HepG2 (cell line): ENCODE measurements around the gene SPSB1. TPM values are rescaled to one million over a fixed set of nuclear protein-coding genes. Genes with fewer than 3 reads are reported as not detected.

Source experiments
- ATAC-seq: fragments of 200-7000 bp; cut with Tn5 transposase; 3 replicates; pipeline ENCODE4 v1.9.1; 2020; ENCODE audit warnings: mild to moderate bottlenecking, moderate library complexity
- BruUV-seq: library from RNA; stranded (reverse); fragments of 400-500 nt; replicated peaks from 2 replicates; lab custom pipeline; 2021; lab: Mats Ljungman, UMichigan
- CTCF ChIA-PET: fragments of 300-600 bp; formaldehyde crosslinking; extraction: SDS; loops from one replicate; lab custom pipeline; 2021; ENCODE audit warnings: low total read pairs, inconsistent platforms, low intra/inter-chr PET ratio; lab: Yijun Ruan, JAX
- POLR2A ChIA-PET: fragments of 350-600 bp; sonication (Branson Sonifier 250); formaldehyde crosslinking; loops from one replicate; lab custom pipeline; 2020; ENCODE audit warnings: antibody characterized with exemption, inconsistent platforms; lab: Yijun Ruan, JAX
- DNase-seq: peaks from one replicate; pipeline ENCODE4 v3.0.0-alpha.2; 2015; ENCODE audit warnings: low spot score
- FAIRE-seq: peaks from 3 replicates; lab custom pipeline; 2011; peaks lifted over from hg19 to GRCh38; lab: Jason Lieb, UNC
- H2AFZ ChIP-seq: one replicate; pipeline ENCODE4 v1.6.1; 2011; ENCODE audit warnings: low read length, inconsistent platforms
- H3K27ac ChIP-seq: fragments of 300-600 bp; 3 replicates; pipeline ENCODE4 v1.8.0; 2011; ENCODE audit warnings: mixed run types, mild to moderate bottlenecking, mixed read lengths, low read length, inconsistent platforms; ENCODE audit not compliant: insufficient read depth; ENCODE audit errors: extremely low read length
- H3K27me3 ChIP-seq, 2 experiments: fragments of 200-600 bp in 1 of 2; 2 replicates in 1 of 2; 3 replicates in 1 of 2; pipeline versions ENCODE4 v1.6.0 to v1.8.0; 2011; ENCODE audit warnings: low read length in 2 of 2, mild to moderate bottlenecking in 2 of 2, moderate library complexity in 2 of 2, inconsistent platforms in 1 of 2; ENCODE audit not compliant: insufficient read depth in 2 of 2, control insufficient read depth in 1 of 2
- H3K36me3 ChIP-seq, 2 experiments: fragments of 200-600 bp in 1 of 2; replicated peaks in 1 of 2; 2 replicates in 1 of 2; 3 replicates in 1 of 2; pipeline versions ENCODE4 v1.5.1 to v1.8.0; 2011; ENCODE audit warnings: low read length in 2 of 2, inconsistent platforms in 1 of 2; ENCODE audit not compliant: insufficient read depth in 2 of 2, control insufficient read depth in 1 of 2
- H3K4me1 ChIP-seq: 2 replicates; pipeline ENCODE4 v1.5.1; 2012; ENCODE audit warnings: low read length, inconsistent platforms; ENCODE audit not compliant: insufficient read depth
- H3K4me2 ChIP-seq: 2 replicates; pipeline ENCODE4 v1.6.0; 2011; ENCODE audit warnings: low read depth, low read length, inconsistent platforms
- H3K4me3 ChIP-seq, 3 experiments: fragments of 200-600 bp in 1 of 3; sonication (generic), shearing (Covaris generic) in 1 of 3; replicated peaks in 1 of 3; 2 replicates each; pipeline ENCODE4 v1.5.1; 2011 to 2016; ENCODE audit warnings: low read length in 3 of 3, inconsistent platforms in 2 of 3, low read depth in 2 of 3, mild to moderate bottlenecking in 2 of 3, control low read depth in 1 of 3, mixed read lengths in 1 of 3; ENCODE audit not compliant: insufficient read depth in 1 of 3
- H3K79me2 ChIP-seq: one replicate; pipeline ENCODE4 v1.6.1; 2011; ENCODE audit warnings: low read length, inconsistent platforms; ENCODE audit not compliant: insufficient read depth
- H3K9ac ChIP-seq: 2 replicates; pipeline ENCODE4 v1.6.0; 2011; ENCODE audit warnings: mild to moderate bottlenecking, low read depth, low read length, inconsistent platforms; ENCODE audit not compliant: insufficient read depth
- H3K9me3 ChIP-seq: 2 replicates; pipeline ENCODE4 v1.5.1; 2012; ENCODE audit warnings: mild to moderate bottlenecking, low read length
- H4K20me1 ChIP-seq: 2 replicates; pipeline ENCODE4 v1.6.0; 2011; ENCODE audit warnings: inconsistent platforms, mild to moderate bottlenecking, low read length, moderate library complexity; ENCODE audit not compliant: insufficient read depth
- CBX2 ChIP-seq, 2 experiments: fragments of 200-600 bp in 1 of 2; sonication (generic); formaldehyde crosslinking in 1 of 2; IDR thresholded peaks; 2 replicates each; pipeline versions ENCODE4 v1.7.0 to v1.8.1; 2018 to 2022; ENCODE audit warnings: low read depth in 2 of 2, low read length in 1 of 2, mild to moderate bottlenecking in 1 of 2, missing genetic modification reagents in 1 of 2
- HBP1 ChIP-seq: IDR thresholded peaks from 2 replicates; pipeline ENCODE4 v1.6.1; 2016; ENCODE audit warnings: low read depth, control low read depth
- HOXA7 ChIP-seq: sonication (generic); formaldehyde crosslinking; IDR thresholded peaks from 2 replicates; pipeline ENCODE4 v1.8.1; 2022; ENCODE audit warnings: mild to moderate bottlenecking, missing genetic modification reagents, moderate library complexity
- KDM3A ChIP-seq: IDR thresholded peaks from 2 replicates; pipeline ENCODE4 v1.6.1; 2018; ENCODE audit warnings: low read depth, missing compliant biosample characterization
- MAX ChIP-seq: IDR thresholded peaks from 2 replicates; pipeline ENCODE4 v1.6.1; 2012; ENCODE audit warnings: inconsistent platforms
- POLR2A ChIP-seq, 2 experiments: IDR thresholded peaks; 2 replicates each; pipeline ENCODE4 v1.6.1; 2011; ENCODE audit warnings: low read depth in 2 of 2, low read length in 2 of 2, mild to moderate bottlenecking in 1 of 2, moderate library complexity in 1 of 2; ENCODE audit not compliant: insufficient read depth in 1 of 2
- PRMT3 ChIP-seq: sonication (generic); formaldehyde crosslinking; IDR thresholded peaks from 2 replicates; pipeline ENCODE4 v1.8.1; 2022; ENCODE audit warnings: low read depth, mild to moderate bottlenecking, moderate library complexity, missing genetic modification reagents, borderline replicate concordance
- SMYD3 ChIP-seq: sonication (generic); formaldehyde crosslinking; IDR thresholded peaks from 2 replicates; pipeline ENCODE4 v1.8.1; 2023; ENCODE audit warnings: mild to moderate bottlenecking, missing genetic modification reagents
- TARDBP ChIP-seq: sonication (generic); formaldehyde crosslinking; IDR thresholded peaks from 2 replicates; pipeline ENCODE4 v1.8.0; 2022; ENCODE audit warnings: mild to moderate bottlenecking, missing genetic modification reagents
- ZBTB3 ChIP-seq: sonication (generic); formaldehyde crosslinking; IDR thresholded peaks from 2 replicates; pipeline ENCODE4 v1.4.0; 2020; ENCODE audit warnings: low read depth, mild to moderate bottlenecking, moderate library complexity, missing genetic modification reagents, borderline replicate concordance
- ZNF609 ChIP-seq: sonication (generic); formaldehyde crosslinking; IDR thresholded peaks from 2 replicates; pipeline ENCODE4 v1.4.0; 2020; ENCODE audit warnings: mild to moderate bottlenecking, missing genetic modification reagents, borderline replicate concordance
- ZNF670 ChIP-seq: sonication (generic); formaldehyde crosslinking; IDR thresholded peaks from 2 replicates; pipeline ENCODE4 v1.8.0; 2022; ENCODE audit warnings: mild to moderate bottlenecking, missing genetic modification reagents, borderline replicate concordance
- ZNF674 ChIP-seq: sonication (generic); formaldehyde crosslinking; IDR thresholded peaks from 2 replicates; pipeline ENCODE4 v1.5.0; 2020; ENCODE audit warnings: low read depth, mild to moderate bottlenecking, missing genetic modification reagents
- WGBS: methylation state at CpG from one replicate; pipeline ENCODE4 v1.1.6; 2017; ENCODE audit warnings: low lambda C conversion rate; 5-methylcytosine and 5-hydroxymethylcytosine counted together
- in situ Hi-C: cut with HindIII; loops from 2 replicates; pipeline ENCODE4 v1.10.0; 2017; ENCODE audit warnings: low pct_unique_long_range_greater_than_20kb; ENCODE audit not compliant: extremely low pct_ligation_motif_present
- intact Hi-C: fragments of 100-400 bp; cut with micrococcal nuclease; formaldehyde crosslinking; loops from one replicate; pipeline ENCODE4 v1.10.0; 2022; ENCODE audit not compliant: unreplicated experiment
- polyA plus RNA-seq, 8 experiments: library from polyadenylated mRNA; depleted of rRNA in 3 of 8; stranded (reverse) in 7 of 8; unstranded in 1 of 8; fragments of >200 nt; fragmentation: Illumina TruSeq in 4 of 8; extraction: Trizol in 4 of 8; gene quantifications; 2 replicates each; pipeline versions ENCODE4 v1.2.1 to v1.2.3, GENCODE V29; 2011 to 2016; ENCODE audit warnings: low read depth in 4 of 8, missing spikeins in 1 of 8, mixed read lengths in 1 of 8; ENCODE audit not compliant: insufficient read depth in 1 of 8
- total RNA-seq, 5 experiments: library from RNA; depleted of rRNA; stranded (reverse); fragments of >200 nt; fragmentation: Illumina TruSeq; extraction: Trizol; gene quantifications; 2 replicates each; pipeline ENCODE4 v1.2.3, GENCODE V29; 2016; ENCODE audit warnings: low read depth in 1 of 5
- TF ChIP-seq, protein P1 (sequence below): sonication (generic); formaldehyde crosslinking; IDR thresholded peaks from 2 replicates; pipeline ENCODE4 v1.4.0; 2020; ENCODE audit warnings: missing genetic modification reagents, borderline replicate concordance

SPSB1 gene
- total and polyA plus RNA-seq, 2 of the 13 experiments (the other 11 are each of a cell fraction or from before 2014, with no cell fraction given) = 5.0 to 8.0 TPM

GRCh38 chr1:9275161-9275560 lies 17.5 kb upstream of the SPSB1 start:
- Histone ChIP-seq H3K36me3 (no peaks in the 10 kb centered on the region), H2AFZ (no peak overlapping the region), H3K9ac (no peak overlapping the region), H4K20me1 (no peaks in the 10 kb centered on the region), H3K27ac (no peak overlapping the region), H3K27me3 (no peaks in the 10 kb centered on the region), H3K4me3 (no peak overlapping the region; a peak in 1 of 6 replicates), H3K79me2 (no peaks in the 10 kb centered on the region), H3K4me1 (peaks cover 30% of the 10 kb centered on the region)
- 88% methylated on average over 10 of the region's 10 CpGs for WGBS
- no peak for DNase-seq
- POLR2A ChIA-PET = no interaction called here
- in situ Hi-C loops = no loop called here
- no TSS peak for BruUV-seq
- CTCF ChIA-PET = no interaction called here
- intact Hi-C loops = no loop called here
- no peak for ATAC-seq
- TF ChIP-seq, protein P1, sequence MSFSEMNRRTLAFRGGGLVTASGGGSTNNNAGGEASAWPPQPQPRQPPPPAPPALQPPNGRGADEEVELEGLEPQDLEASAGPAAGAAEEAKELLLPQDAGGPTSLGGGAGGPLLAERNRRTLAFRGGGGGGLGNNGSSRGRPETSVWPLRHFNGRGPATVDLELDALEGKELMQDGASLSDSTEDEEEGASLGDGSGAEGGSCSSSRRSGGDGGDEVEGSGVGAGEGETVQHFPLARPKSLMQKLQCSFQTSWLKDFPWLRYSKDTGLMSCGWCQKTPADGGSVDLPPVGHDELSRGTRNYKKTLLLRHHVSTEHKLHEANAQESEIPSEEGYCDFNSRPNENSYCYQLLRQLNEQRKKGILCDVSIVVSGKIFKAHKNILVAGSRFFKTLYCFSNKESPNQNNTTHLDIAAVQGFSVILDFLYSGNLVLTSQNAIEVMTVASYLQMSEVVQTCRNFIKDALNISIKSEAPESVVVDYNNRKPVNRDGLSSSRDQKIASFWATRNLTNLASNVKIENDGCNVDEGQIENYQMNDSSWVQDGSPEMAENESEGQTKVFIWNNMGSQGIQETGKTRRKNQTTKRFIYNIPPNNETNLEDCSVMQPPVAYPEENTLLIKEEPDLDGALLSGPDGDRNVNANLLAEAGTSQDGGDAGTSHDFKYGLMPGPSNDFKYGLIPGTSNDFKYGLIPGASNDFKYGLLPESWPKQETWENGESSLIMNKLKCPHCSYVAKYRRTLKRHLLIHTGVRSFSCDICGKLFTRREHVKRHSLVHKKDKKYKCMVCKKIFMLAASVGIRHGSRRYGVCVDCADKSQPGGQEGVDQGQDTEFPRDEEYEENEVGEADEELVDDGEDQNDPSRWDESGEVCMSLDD = no peak
- TF ChIP-seq ZNF670 (CRISPR knock-in tag) (no peak), TARDBP (CRISPR knock-in tag) (no peak), HBP1 (CRISPR knock-in tag) (no peak), ZNF674 (CRISPR knock-in tag) (no peak), ZBTB3 (CRISPR knock-in tag) (no peak), CBX2 (IDR thresholded peaks at IDR 0.05; ENCODE audit: low read depth, low read length) (no peak), CBX2 (CRISPR knock-in tag; IDR thresholded peaks at IDR 0.05; ENCODE audit: low read depth) (no peak), ZNF609 (CRISPR knock-in tag) (no peak), KDM3A (CRISPR knock-in tag) (no peak), POLR2A (IDR thresholded peaks at IDR 0.05; ENCODE audit: insufficient read depth in 1 of 2, low read depth in 2 of 2, low read length in 2 of 2) (no peak), HOXA7 (CRISPR knock-in tag) (no peak), SMYD3 (CRISPR knock-in tag) (no peak), MAX (no peak), PRMT3 (CRISPR knock-in tag) (no peak)
- TF ChIP-seq, all 625 proteins: peak for 0
- no peak for FAIRE-seq
- H3K9me3 ChIP-seq = no peaks in the 10 kb centered on the region
- no peak overlapping the region for H3K4me2 ChIP-seq
